HUES6 (cell line): ENCODE data around the gene LTBP1.

Experiments
- H3K27ac ChIP-seq: 2 replicates; pipeline ENCODE4 v1.7.0; 2013; ENCODE audit warnings: low read depth, mild to moderate bottlenecking, low read length, inconsistent platforms
- H3K27me3 ChIP-seq: 2 replicates; pipeline ENCODE4 v1.6.1; 2013; ENCODE audit warnings: low read length; ENCODE audit not compliant: control insufficient read depth, insufficient read depth
- H3K36me3 ChIP-seq: 2 replicates; pipeline ENCODE4 v1.6.1; 2013; ENCODE audit warnings: low read length; ENCODE audit not compliant: control insufficient read depth, insufficient read depth
- H3K4me1 ChIP-seq: 2 replicates; pipeline ENCODE4 v1.6.1; 2013; ENCODE audit warnings: low read length; ENCODE audit not compliant: control insufficient read depth, insufficient read depth
- H3K4me3 ChIP-seq: 2 replicates; pipeline ENCODE4 v1.5.1; 2013; ENCODE audit warnings: low read depth, low read length
- H3K9ac ChIP-seq: one replicate; pipeline ENCODE4 v1.6.1; 2013; ENCODE audit warnings: mild to moderate bottlenecking, low read length
- H3K9me3 ChIP-seq: 2 replicates; pipeline ENCODE4 v1.6.1; 2013; ENCODE audit warnings: low read depth, low read length; ENCODE audit not compliant: control insufficient read depth, insufficient read depth

LTBP1 gene

GRCh38 chr2:33099989-33100388, 153.2 kb downstream of the LTBP1 start:
- Histone ChIP-seq H3K9ac (no peak overlapping the region), H3K27me3 (no peaks in the 10 kb centered on the region), H3K4me1 (peaks cover 12% of the 10 kb centered on the region), H3K36me3 (no peaks in the 10 kb centered on the region), H3K4me3 (no peak overlapping the region), H3K27ac (no peak overlapping the region), H3K9me3 (no peaks in the 10 kb centered on the region)

GRCh38 chr2:33100921-33101320, 154.2 kb downstream of the LTBP1 start:
- Histone ChIP-seq H3K4me1 (peaks cover 12% of the 10 kb centered on the region), H3K9me3 (no peaks in the 10 kb centered on the region), H3K27me3 (no peaks in the 10 kb centered on the region), H3K27ac (no peak overlapping the region), H3K4me3 (no peak overlapping the region), H3K36me3 (no peaks in the 10 kb centered on the region), H3K9ac (no peak overlapping the region)

GRCh38 chr2:33104052-33104623, 157.4 kb downstream of the LTBP1 start:
- no peak overlapping the region for H3K4me3 ChIP-seq
- peaks cover 12% of the 10 kb centered on the region for H3K4me1 ChIP-seq
- H3K27me3 ChIP-seq: no peaks in the 10 kb centered on the region
- H3K9ac ChIP-seq: no peak overlapping the region
- H3K27ac ChIP-seq: no peak overlapping the region
- H3K9me3 ChIP-seq: no peaks in the 10 kb centered on the region
- H3K36me3 ChIP-seq: no peaks in the 10 kb centered on the region

- no peaks in the 10 kb centered on the region for H3K9me3 ChIP-seq
- no peak overlapping the region for H3K9ac ChIP-seq
- H3K27me3 ChIP-seq: no peaks in the 10 kb centered on the region
- no peak overlapping the region for H3K27ac ChIP-seq
- peaks cover 12% of the 10 kb centered on the region for H3K4me1 ChIP-seq
- H3K4me3 ChIP-seq: no peak overlapping the region
- H3K36me3 ChIP-seq: no peaks in the 10 kb centered on the region
Measured at GRCh38 chr2:33104726-33105125, 158.0 kb downstream of the LTBP1 start.

GRCh38 chr2:33106115-33106514, 159.4 kb downstream of the LTBP1 start:
- H3K9me3 ChIP-seq: no peaks in the 10 kb centered on the region
- no peak overlapping the region for H3K4me3 ChIP-seq
- no peaks in the 10 kb centered on the region for H3K36me3 ChIP-seq
- H3K27me3 ChIP-seq: no peaks in the 10 kb centered on the region
- H3K27ac ChIP-seq: no peak overlapping the region
- no peak overlapping the region for H3K9ac ChIP-seq
- peaks cover 12% of the 10 kb centered on the region for H3K4me1 ChIP-seq

GRCh38 chr2:33107690-33108482, 161.1 kb downstream of the LTBP1 start:
- H3K4me3 ChIP-seq: no peak overlapping the region
- H3K9me3 ChIP-seq: no peaks in the 10 kb centered on the region
- peaks cover 12% of the 10 kb centered on the region for H3K4me1 ChIP-seq
- H3K27ac ChIP-seq: no peak overlapping the region
- no peaks in the 10 kb centered on the region for H3K36me3 ChIP-seq
- H3K27me3 ChIP-seq: no peaks in the 10 kb centered on the region
- H3K9ac ChIP-seq: no peak overlapping the region

- Histone ChIP-seq H3K9ac (no peak overlapping the region), H3K9me3 (no peaks in the 10 kb centered on the region), H3K4me3 (no peak overlapping the region), H3K36me3 (no peaks in the 10 kb centered on the region), H3K4me1 (peaks cover 12% of the 10 kb centered on the region), H3K27me3 (no peaks in the 10 kb centered on the region), H3K27ac (no peak overlapping the region)
Measured at GRCh38 chr2:33108483-33109443, 162.0 kb downstream of the LTBP1 start.

- H3K9ac ChIP-seq: no peak overlapping the region
- H3K36me3 ChIP-seq: no peaks in the 10 kb centered on the region
- no peaks in the 10 kb centered on the region for H3K9me3 ChIP-seq
- no peaks in the 10 kb centered on the region for H3K4me1 ChIP-seq
- no peak overlapping the region for H3K27ac ChIP-seq
- no peak overlapping the region for H3K4me3 ChIP-seq
- H3K27me3 ChIP-seq: no peaks in the 10 kb centered on the region
Measured at GRCh38 chr2:33110461-33110860, 163.7 kb downstream of the LTBP1 start.

- no peak overlapping the region for H3K9ac ChIP-seq
- H3K27me3 ChIP-seq: no peaks in the 10 kb centered on the region
- no peak overlapping the region for H3K27ac ChIP-seq
- no peaks in the 10 kb centered on the region for H3K36me3 ChIP-seq
- no peaks in the 10 kb centered on the region for H3K4me1 ChIP-seq
- H3K9me3 ChIP-seq: no peaks in the 10 kb centered on the region
- H3K4me3 ChIP-seq: no peak overlapping the region
Measured at GRCh38 chr2:33111002-33111446, 164.3 kb downstream of the LTBP1 start.

GRCh38 chr2:33115196-33115595, 168.4 kb downstream of the LTBP1 start:
- H3K4me1 ChIP-seq: no peaks in the 10 kb centered on the region
- H3K27me3 ChIP-seq: no peaks in the 10 kb centered on the region
- no peaks in the 10 kb centered on the region for H3K36me3 ChIP-seq
- H3K9me3 ChIP-seq: no peaks in the 10 kb centered on the region
- H3K9ac ChIP-seq: no peak overlapping the region
- H3K27ac ChIP-seq: no peak overlapping the region
- no peak overlapping the region for H3K4me3 ChIP-seq

GRCh38 chr2:33115728-33116127, 169.0 kb downstream of the LTBP1 start:
- no peaks in the 10 kb centered on the region for H3K4me1 ChIP-seq
- no peak overlapping the region for H3K4me3 ChIP-seq
- H3K27ac ChIP-seq: no peak overlapping the region
- no peaks in the 10 kb centered on the region for H3K9me3 ChIP-seq
- H3K36me3 ChIP-seq: no peaks in the 10 kb centered on the region
- no peak overlapping the region for H3K9ac ChIP-seq
- no peaks in the 10 kb centered on the region for H3K27me3 ChIP-seq
